ENCODE results near the gene DDN.

The DDN gene

DNA sequence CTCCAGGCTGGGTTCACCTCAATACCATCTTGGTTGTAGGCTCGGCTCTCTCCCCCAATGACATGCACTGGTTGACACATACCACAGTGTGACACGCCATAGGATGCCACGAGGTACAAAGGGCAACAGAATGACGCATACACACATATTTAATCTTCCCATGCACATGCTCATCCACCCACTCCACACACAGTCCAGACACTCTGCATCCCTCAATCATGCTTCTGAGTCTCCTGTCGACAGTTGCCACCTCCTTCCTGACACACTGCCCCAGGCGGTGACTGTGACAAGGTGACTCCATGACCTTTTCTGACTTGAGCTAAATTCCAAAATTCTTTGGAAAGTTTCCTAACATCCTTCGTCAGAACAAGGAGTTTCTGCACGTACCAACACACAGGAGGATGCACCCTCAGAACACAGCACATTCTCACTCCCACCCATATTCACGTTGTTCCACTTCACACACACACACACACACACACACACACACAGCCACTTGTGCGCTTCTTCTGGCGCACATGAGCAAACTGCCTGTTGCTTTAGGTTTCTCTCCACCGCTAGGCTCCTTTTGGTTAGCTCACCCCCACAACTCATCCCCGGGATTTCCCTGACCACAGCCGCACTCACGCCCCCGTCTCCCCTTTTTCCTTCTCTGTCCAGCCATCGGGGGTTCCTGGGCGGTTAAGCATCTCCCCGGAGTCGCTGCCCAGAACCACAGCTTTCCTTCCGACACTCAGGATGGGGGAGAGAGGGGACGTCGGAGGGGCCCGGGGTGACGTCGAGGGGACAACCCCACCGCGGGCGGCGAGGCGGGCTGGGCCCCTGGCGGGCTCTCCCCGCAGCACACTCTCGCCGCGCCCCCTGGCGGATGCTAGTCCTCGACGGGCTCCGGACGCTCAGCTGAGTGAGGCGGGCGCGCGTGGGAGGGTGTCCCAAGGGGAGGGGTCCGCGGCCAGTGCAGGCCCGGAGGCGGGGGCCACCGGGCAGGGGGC lies 21.6 kb downstream of the DDN start:
- Histone ChIP-seq H3K9me3 (ENCODE audit: severe bottlenecking) (no peaks in the 10 kb centered on the region), H3K4me3 (ENCODE audit: low read depth, low read length) (peak overlapping the region; percentile 35), H3K36me3 (no peaks in the 10 kb centered on the region), H3K27me3 (ENCODE audit: insufficient read depth, low read depth, severe bottlenecking) (peaks cover 58% of the 10 kb centered on the region), H3K27ac (no peak overlapping the region)
- DNase-seq: peak; percentile 79
- TF ChIP-seq, protein P1, sequence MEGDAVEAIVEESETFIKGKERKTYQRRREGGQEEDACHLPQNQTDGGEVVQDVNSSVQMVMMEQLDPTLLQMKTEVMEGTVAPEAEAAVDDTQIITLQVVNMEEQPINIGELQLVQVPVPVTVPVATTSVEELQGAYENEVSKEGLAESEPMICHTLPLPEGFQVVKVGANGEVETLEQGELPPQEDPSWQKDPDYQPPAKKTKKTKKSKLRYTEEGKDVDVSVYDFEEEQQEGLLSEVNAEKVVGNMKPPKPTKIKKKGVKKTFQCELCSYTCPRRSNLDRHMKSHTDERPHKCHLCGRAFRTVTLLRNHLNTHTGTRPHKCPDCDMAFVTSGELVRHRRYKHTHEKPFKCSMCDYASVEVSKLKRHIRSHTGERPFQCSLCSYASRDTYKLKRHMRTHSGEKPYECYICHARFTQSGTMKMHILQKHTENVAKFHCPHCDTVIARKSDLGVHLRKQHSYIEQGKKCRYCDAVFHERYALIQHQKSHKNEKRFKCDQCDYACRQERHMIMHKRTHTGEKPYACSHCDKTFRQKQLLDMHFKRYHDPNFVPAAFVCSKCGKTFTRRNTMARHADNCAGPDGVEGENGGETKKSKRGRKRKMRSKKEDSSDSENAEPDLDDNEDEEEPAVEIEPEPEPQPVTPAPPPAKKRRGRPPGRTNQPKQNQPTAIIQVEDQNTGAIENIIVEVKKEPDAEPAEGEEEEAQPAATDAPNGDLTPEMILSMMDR (IDR thresholded peaks at IDR 0.05; ENCODE audit: low read depth, low read length): peak; percentile 88

DNA sequence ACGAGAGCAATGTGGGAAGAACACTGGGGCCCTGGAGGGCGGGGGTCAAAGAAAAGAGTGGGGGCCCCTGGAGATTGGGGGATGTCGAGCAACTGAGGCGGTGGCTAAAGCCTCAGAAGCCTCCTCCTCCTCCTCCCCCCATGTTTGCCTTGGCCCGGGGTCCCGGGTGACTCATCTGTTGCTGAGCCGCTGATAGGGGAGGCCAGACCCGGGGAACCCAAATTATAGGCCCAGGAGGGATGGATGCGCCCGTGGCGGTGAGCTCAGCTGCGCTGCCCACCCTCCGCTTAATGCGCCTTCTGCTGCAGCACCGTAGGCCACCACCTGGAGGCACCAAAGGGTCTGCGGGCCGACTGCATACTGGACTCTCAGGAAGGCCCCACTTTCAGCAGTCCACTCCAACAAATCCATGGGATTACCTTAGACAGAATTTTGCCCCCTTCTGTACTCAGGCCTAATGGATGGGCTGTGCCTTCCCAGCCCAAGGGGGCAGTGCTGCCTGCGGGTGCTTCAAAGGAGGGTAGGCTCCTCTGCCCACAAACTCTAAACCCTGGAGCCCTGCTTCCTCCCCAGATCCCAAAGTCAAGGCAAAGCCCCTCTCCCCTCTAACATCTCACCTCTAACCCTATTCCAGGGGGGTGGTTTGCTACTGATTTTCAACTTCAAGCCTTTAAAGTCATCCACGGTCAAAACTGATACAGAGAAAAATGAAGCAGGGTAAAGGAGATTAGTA lies 25.1 kb downstream of the DDN start:
- Histone ChIP-seq H3K27ac (no peak overlapping the region), H3K27me3 (ENCODE audit: insufficient read depth, low read depth, severe bottlenecking) (peaks cover 40% of the 10 kb centered on the region), H3K9me3 (ENCODE audit: severe bottlenecking) (no peaks in the 10 kb centered on the region), H3K4me3 (ENCODE audit: low read depth, low read length) (no peak overlapping the region), H3K36me3 (no peaks in the 10 kb centered on the region)
- DNase-seq: peak; percentile 47
- TF ChIP-seq, protein P1 (IDR thresholded peaks at IDR 0.05; ENCODE audit: low read depth, low read length): peak; percentile 72

- peaks cover 35% of the 10 kb centered on the region for H3K27me3 ChIP-seq (ENCODE audit: insufficient read depth, low read depth, severe bottlenecking)
- H3K9me3 ChIP-seq (ENCODE audit: severe bottlenecking): no peaks in the 10 kb centered on the region
- no peak overlapping the region for H3K27ac ChIP-seq
- TF ChIP-seq, protein P1 (IDR thresholded peaks at IDR 0.05; ENCODE audit: low read depth, low read length): no peak
- H3K4me3 ChIP-seq (ENCODE audit: low read depth, low read length): no peak overlapping the region
- DNase-seq: no peak
- H3K36me3 ChIP-seq: no peaks in the 10 kb centered on the region
These were observed 25.6 kb downstream of the DDN start for GRCh38 chr12:48973531-48973930.

DNA sequence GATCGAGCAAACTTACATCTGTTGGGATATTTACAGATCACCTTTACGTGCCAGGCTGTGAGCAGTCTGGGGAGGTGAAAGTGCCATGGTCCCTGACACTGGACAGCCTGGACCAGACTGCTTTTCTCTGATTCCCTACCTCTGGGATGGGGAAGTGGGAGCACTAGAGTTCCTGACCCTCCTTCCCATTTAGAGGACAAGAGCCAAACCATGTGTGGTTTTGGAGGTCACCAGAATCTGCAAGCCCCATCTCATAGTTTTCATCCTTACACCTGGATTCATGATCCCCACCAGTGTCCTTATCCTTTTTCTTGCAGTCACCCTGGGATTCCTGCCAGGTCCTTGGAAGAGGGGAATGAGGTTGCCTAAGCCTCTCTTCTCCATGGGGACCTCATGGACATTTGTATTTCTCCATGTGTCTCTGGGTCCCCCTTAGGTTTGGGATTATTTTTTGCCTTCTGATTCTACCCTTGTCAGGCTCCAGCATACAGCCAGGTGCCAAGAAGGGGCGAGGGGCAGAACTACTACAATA lies 26.2 kb downstream of the DDN start:
- Histone ChIP-seq H3K36me3 (no peaks in the 10 kb centered on the region), H3K4me3 (ENCODE audit: low read depth, low read length) (no peak overlapping the region), H3K27ac (no peak overlapping the region), H3K9me3 (ENCODE audit: severe bottlenecking) (no peaks in the 10 kb centered on the region), H3K27me3 (ENCODE audit: insufficient read depth, low read depth, severe bottlenecking) (peaks cover 30% of the 10 kb centered on the region)
- no peak for DNase-seq
- TF ChIP-seq, protein P1 (IDR thresholded peaks at IDR 0.05; ENCODE audit: low read depth, low read length): no peak

- DNase-seq: no peak
- TF ChIP-seq, protein P1 (IDR thresholded peaks at IDR 0.05; ENCODE audit: low read depth, low read length): no peak
- Histone ChIP-seq H3K4me3 (ENCODE audit: low read depth, low read length) (no peak overlapping the region), H3K9me3 (ENCODE audit: severe bottlenecking) (no peaks in the 10 kb centered on the region), H3K27me3 (ENCODE audit: insufficient read depth, low read depth, severe bottlenecking) (peaks cover 23% of the 10 kb centered on the region), H3K36me3 (no peaks in the 10 kb centered on the region), H3K27ac (no peak overlapping the region)
These were observed 26.8 kb downstream of the DDN start for GRCh38 chr12:48972213-48972951.
